ACC112 (cell line): ENCODE data around the gene NOSTRIN.

Experiments used
- H2AFZ ChIP-seq: fragments of 200-600 bp; sonication (generic); one replicate; pipeline ENCODE4 v1.6.0; 2017; ENCODE audit warnings: antibody characterized with exemption, low read length; ENCODE audit not compliant: unreplicated experiment
- H3K27ac ChIP-seq: fragments of 200-600 bp; sonication (generic); 2 replicates; pipeline ENCODE4 v1.5.1; 2014; ENCODE audit warnings: low read depth, mild to moderate bottlenecking, antibody characterized with exemption, low read length, moderate library complexity
- H3K27me3 ChIP-seq: fragments of 200-600 bp; sonication (generic); 2 replicates; pipeline ENCODE4 v1.6.1; 2014; ENCODE audit warnings: mild to moderate bottlenecking, antibody characterized with exemption, low read length, moderate library complexity, mixed read lengths; ENCODE audit not compliant: insufficient read depth
- H3K36me3 ChIP-seq: fragments of 200-600 bp; sonication (generic); 2 replicates; pipeline ENCODE4 v1.6.1; 2016; ENCODE audit warnings: mild to moderate bottlenecking, antibody characterized with exemption, low read length, moderate library complexity, mixed read lengths; ENCODE audit not compliant: insufficient read depth
- H3K4me1 ChIP-seq: fragments of 200-600 bp; sonication (generic); one replicate; pipeline ENCODE4 v1.6.1; 2016; ENCODE audit warnings: low read length, mixed read lengths; ENCODE audit not compliant: insufficient read depth, unreplicated experiment, control insufficient read depth
- H3K4me3 ChIP-seq: fragments of 200-600 bp; sonication (generic); 2 replicates; pipeline ENCODE4 v1.5.1; 2014; ENCODE audit warnings: mild to moderate bottlenecking, low read depth, low read length
- H3K79me2 ChIP-seq: fragments of 200-600 bp; sonication (generic); one replicate; pipeline ENCODE4 v1.6.0; 2016; ENCODE audit warnings: low read length; ENCODE audit not compliant: control insufficient read depth, unreplicated experiment, insufficient read depth

Gene NOSTRIN

GRCh38 chr2:168819829-168820489 is 17.5 kb downstream of the NOSTRIN start:
- Histone ChIP-seq H3K4me3 (no peak overlapping the region), H2AFZ (no peak overlapping the region), H3K36me3 (no peaks in the 10 kb centered on the region), H3K27me3 (no peaks in the 10 kb centered on the region), H3K4me1 (peaks cover 15% of the 10 kb centered on the region), H3K27ac (no peak overlapping the region), H3K79me2 (no peaks in the 10 kb centered on the region)

DNA sequence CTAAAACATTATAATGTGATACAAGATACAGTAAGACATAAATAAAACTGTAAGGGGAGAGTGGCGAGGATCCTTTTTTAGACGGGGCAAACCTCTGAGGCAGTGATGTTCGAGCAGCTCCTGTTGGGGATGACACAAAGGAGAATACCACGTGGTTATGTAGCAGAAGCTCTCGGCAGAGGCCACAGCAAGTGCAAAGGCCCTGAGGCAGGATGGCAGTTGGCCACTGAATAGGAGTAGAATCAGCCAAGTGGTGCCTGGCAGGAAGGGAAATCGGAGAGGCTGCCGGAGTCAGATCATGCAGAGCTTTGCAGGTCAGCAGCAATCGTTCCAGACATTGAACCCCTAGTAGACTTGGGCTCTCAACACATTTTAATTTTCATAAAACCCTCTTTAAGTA is 19.1 kb downstream of the NOSTRIN start:
- Histone ChIP-seq H2AFZ (no peak overlapping the region), H3K27ac (no peak overlapping the region), H3K27me3 (no peaks in the 10 kb centered on the region), H3K36me3 (no peaks in the 10 kb centered on the region), H3K79me2 (no peaks in the 10 kb centered on the region), H3K4me3 (no peak overlapping the region), H3K4me1 (peaks cover 10% of the 10 kb centered on the region)

- Histone ChIP-seq H3K4me3 (no peak overlapping the region), H3K4me1 (peaks cover 6% of the 10 kb centered on the region), H2AFZ (no peak overlapping the region), H3K27me3 (no peaks in the 10 kb centered on the region), H3K79me2 (no peaks in the 10 kb centered on the region), H3K27ac (no peak overlapping the region), H3K36me3 (no peaks in the 10 kb centered on the region)
These were observed 19.6 kb downstream of the NOSTRIN start for GRCh38 chr2:168821992-168822391.

DNA sequence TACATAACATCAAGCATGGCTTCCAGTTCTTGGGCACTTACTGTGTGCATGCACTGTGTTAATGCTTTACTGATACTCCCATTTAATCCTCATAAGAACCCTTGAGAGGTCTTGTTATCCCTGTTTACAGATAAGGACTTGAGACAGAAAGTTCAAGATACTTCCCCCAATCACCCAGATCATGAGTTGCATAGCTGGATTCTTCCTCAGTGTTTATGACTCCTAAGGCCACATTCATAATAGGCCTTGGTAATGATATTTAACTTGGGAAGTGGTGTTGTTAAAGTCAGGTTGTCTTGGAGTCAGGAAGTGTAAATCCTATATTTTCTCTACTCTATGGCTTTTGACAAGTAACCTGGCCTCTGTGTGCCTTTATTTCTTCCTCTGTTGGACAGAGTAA is 22.7 kb downstream of the NOSTRIN start:
- H3K4me1 ChIP-seq, result no peaks in the 10 kb centered on the region
- no peaks in the 10 kb centered on the region for H3K79me2 ChIP-seq
- H2AFZ ChIP-seq, result no peak overlapping the region
- no peak overlapping the region for H3K27ac ChIP-seq
- no peak overlapping the region for H3K4me3 ChIP-seq
- H3K27me3 ChIP-seq, result no peaks in the 10 kb centered on the region
- H3K36me3 ChIP-seq, result no peaks in the 10 kb centered on the region

DNA sequence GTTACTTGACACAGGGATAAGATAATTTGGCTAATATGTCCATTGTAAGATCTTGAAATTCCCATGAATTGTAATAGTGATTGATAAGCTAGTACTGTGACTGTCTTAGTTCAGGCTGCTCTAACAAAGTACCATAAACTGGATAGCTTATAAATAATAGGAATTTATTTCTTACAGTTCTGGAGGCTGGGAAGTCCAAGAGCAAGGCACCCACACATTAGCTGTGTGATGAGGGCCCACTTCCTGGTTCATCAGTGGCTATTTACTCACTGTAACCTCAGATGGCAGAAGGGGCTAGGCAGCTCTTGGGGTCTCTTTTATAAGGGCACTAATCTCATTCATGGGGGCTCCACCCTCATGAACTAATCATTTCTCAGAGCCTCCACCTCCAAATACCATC is 28.5 kb downstream of the NOSTRIN start:
- Histone ChIP-seq H3K79me2 (no peaks in the 10 kb centered on the region), H3K4me3 (no peak overlapping the region), H3K4me1 (no peaks in the 10 kb centered on the region), H2AFZ (no peak overlapping the region), H3K27me3 (no peaks in the 10 kb centered on the region), H3K27ac (no peak overlapping the region), H3K36me3 (no peaks in the 10 kb centered on the region)

DNA sequence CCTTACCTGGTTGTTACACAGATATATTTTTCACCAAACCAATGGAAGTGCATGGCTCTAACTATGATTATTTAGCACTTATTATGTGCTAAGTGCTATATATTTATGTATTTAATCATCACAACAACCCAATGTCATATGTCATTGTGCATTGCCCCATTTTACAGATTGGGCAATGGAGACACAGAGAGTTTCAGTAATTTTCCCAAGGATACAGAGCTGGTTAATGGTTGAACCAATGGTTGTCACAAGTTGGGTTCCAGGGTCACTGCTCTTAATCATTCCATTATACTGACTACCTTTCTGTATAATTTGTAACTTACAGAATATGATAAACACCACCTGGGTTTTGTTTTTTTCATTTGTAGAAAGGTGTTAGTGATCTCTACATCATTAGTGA is 29.2 kb downstream of the NOSTRIN start:
- no peak overlapping the region for H3K27ac ChIP-seq
- H3K27me3 ChIP-seq, result no peaks in the 10 kb centered on the region
- H3K36me3 ChIP-seq, result no peaks in the 10 kb centered on the region
- H3K79me2 ChIP-seq, result no peaks in the 10 kb centered on the region
- H2AFZ ChIP-seq, result no peak overlapping the region
- H3K4me3 ChIP-seq, result no peak overlapping the region
- no peaks in the 10 kb centered on the region for H3K4me1 ChIP-seq

DNA sequence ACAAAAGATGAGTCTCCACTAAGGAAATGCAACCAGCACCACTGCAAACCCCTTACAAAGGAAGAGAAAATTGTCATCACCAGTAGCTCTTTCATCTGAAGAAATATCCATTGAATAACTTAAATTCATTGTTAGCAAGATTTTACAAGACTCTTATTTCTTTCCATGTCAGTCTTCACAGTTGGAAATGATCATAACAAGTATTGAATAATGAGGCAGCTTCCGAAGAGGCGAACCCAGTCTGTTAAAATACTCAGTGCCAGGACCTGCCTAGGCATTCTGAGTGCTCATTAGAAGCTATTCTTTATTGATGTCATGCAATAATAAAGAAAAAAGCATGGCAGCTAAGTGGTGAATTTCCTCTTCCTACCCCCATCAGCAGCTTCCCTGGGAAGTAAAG is 33.5 kb downstream of the NOSTRIN start:
- H3K27ac ChIP-seq, result no peak overlapping the region
- no peaks in the 10 kb centered on the region for H3K27me3 ChIP-seq
- no peaks in the 10 kb centered on the region for H3K79me2 ChIP-seq
- H2AFZ ChIP-seq, result no peak overlapping the region
- no peaks in the 10 kb centered on the region for H3K36me3 ChIP-seq
- H3K4me3 ChIP-seq, result no peak overlapping the region
- no peaks in the 10 kb centered on the region for H3K4me1 ChIP-seq

- Histone ChIP-seq H3K36me3 (no peaks in the 10 kb centered on the region), H2AFZ (no peak overlapping the region), H3K27me3 (no peaks in the 10 kb centered on the region), H3K27ac (no peak overlapping the region), H3K4me3 (no peak overlapping the region), H3K4me1 (no peaks in the 10 kb centered on the region), H3K79me2 (no peaks in the 10 kb centered on the region)
These were observed 39.0 kb downstream of the NOSTRIN start for GRCh38 chr2:168841445-168841844.

- no peak overlapping the region for H2AFZ ChIP-seq
- no peak overlapping the region for H3K27ac ChIP-seq
- no peaks in the 10 kb centered on the region for H3K36me3 ChIP-seq
- no peaks in the 10 kb centered on the region for H3K4me1 ChIP-seq
- no peaks in the 10 kb centered on the region for H3K79me2 ChIP-seq
- H3K4me3 ChIP-seq, result no peak overlapping the region
- no peaks in the 10 kb centered on the region for H3K27me3 ChIP-seq
These were observed 40.8 kb downstream of the NOSTRIN start for GRCh38 chr2:168843253-168843652.

GRCh38 chr2:168848225-168848624 is 45.8 kb downstream of the NOSTRIN start:
- Histone ChIP-seq H2AFZ (no peak overlapping the region), H3K36me3 (no peaks in the 10 kb centered on the region), H3K27me3 (no peaks in the 10 kb centered on the region), H3K4me1 (peaks cover 6% of the 10 kb centered on the region), H3K79me2 (no peaks in the 10 kb centered on the region), H3K4me3 (no peak overlapping the region), H3K27ac (no peak overlapping the region)

GRCh38 chr2:168849610-168850009 is 47.2 kb downstream of the NOSTRIN start:
- Histone ChIP-seq H3K36me3 (no peaks in the 10 kb centered on the region), H3K79me2 (no peaks in the 10 kb centered on the region), H2AFZ (no peak overlapping the region)

More at GRCh38 chr2:168849610-168850009, 47.2 kb downstream of the NOSTRIN start:
- Histone ChIP-seq H3K27me3 (no peaks in the 10 kb centered on the region), H3K4me1 (peaks cover 6% of the 10 kb centered on the region), H3K27ac (no peak overlapping the region), H3K4me3 (no peak overlapping the region)
